Activated CD4-positive, alpha-beta T cell treated with anti-CD3 and anti-CD28 coated beads for 48 hours (primary cell): ENCODE results near the gene L1TD1.
"Not testable (repeated sequence)": the region's sequence is repeated elsewhere in the genome, so short reads cannot be mapped to it uniquely, and the experiment has no call there.

ENCODE experiments used
- DNase-seq: peaks from one replicate; pipeline ENCODE4 v3.0.0-alpha.2; 2020

The L1TD1 gene

DNA sequence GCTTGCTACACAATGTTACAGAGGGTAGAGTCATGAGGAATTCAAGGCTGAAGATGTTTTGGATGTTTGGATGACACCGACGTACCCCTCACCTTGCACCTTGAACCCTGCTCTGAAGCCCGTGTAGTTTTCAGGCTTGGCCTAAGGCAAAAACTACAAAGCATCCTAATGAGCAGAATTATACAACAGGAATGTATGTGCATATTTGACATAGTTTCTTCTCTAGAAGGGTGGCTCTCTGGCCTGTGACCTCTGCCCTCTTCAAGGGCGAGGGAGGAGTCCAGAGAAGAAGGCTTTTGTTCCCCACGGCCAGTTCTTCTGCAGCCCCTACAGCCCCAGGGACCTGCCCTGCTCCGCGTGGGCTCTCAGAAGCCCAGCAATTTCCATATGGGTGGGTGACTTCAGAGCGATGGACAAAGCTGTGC lies 43.3 kb downstream of the L1TD1 start:
- no peak for DNase-seq

DNA sequence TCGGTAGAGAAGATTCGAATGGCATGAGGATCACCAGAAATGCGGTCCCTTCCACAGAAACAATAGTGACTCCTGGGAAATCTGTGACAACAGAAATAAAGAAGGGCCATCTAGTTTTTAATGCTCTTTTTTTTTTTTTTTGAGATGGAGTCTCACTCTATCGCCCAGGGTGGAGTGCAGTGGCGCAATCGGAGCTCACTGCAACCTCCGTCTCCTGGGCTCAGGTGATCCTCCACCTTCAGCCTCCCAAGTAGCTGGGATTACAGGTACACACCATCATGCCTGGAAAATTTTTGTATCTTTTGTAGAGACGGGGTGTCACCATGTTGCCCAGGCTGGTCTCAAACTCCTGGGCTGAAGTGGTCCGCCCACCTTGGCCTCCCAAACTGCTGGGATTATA lies 43.9 kb downstream of the L1TD1 start:
- no peak for DNase-seq

DNA sequence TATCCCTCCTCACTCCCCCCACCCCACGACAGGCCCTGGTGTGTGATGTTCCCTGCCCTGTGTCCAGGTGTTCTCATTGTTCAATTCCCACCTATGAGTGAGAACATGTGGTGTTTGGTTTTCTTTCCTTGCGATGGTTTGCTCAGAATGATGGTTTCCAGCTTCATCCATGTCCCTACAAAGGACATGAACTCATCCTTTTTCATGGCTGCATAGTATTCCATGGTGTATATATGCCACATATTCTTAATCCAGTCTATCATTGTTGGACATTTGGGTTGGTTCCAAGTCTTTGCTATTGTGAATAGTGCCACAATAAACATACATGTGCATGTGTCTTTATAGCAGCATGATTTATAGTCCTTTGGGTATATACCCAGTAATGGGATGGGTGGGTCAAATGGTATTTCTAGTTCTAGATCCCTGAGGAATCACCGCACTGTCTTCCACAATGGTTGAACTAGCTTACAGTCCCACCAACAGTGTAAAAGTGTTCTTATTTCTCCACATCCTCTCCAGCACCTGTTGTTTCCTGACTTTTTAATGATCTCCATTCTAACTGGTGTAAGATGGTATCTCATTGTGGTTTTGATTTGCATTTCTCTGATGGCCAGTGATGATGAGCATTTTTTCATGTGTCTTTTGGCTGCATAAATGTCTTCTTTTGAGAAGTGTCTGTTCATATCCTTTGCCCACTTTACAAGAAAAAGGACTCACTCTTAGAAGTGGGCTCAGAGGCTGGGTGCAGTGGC lies 45.2 kb downstream of the L1TD1 start:
- not testable (repeated sequence) for DNase-seq

DNA sequence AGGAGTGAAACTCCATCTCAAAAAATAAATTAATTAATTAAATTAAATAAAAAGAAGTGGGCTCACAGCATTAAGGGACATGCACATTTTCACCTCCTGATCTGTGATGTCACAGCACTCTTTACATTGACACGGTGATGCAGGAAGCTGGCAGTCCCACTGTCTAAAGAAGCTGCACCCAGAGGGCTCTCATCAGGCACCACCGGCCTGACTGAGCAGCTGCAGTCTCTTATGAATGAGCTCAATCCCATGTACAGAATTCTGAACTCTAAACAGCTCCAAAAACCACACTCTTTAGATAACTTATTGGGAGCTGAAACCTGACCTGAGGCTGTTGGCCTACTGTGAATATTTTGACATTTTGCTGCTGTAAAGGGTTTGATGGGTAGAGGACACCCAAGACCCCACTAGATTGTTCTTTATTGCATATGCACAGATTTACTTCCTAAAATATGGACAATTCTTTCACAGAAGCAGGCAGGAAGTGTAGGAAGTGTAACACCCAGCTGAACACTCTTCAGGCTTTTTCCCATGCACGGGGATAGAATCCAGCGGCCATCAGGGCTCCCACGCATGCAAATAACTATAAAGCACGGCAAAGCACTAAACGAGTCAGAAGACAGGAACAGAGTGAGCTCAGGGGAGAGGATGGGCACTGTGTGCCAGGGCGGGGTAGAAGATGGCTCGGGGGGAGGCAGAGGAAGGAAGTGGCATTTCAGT lies 46.2 kb downstream of the L1TD1 start:
- DNase-seq: no peak

DNA sequence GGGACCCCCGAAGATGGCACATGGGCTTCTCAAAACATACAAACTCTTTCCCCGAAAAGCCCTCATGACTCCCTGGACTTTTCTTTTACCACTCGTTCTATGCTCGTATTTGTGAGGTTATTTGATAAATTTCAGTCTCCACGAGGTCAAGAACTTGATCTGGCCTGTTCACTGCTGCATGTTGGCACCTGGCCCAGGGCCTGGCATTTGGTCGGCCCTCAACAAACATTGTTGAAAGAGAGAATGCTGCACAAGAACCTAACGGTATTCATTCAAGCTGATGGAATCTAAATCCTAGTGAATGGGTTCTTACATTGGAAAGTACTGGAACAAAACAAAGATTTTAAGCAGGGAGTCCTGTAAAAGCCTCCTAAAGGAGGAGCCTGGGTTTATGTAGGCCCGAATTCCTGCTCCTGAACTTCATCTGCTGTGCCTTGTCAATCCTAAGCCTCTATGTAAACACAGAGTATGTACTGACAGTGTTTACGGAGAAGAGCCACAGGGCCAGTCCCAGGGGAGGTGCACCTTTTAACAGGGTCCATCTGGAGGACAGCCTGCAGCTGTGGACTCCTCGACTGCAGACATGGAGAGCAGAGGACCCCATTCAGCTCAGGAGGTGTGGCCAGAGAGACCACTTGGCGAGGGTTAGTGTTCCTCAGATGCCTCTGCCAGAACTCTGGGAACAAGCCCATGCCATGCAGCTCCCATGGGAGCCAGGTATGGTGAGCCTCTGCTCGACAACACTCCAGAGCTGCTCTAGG lies 46.9 kb downstream of the L1TD1 start:
- no peak for DNase-seq

DNA sequence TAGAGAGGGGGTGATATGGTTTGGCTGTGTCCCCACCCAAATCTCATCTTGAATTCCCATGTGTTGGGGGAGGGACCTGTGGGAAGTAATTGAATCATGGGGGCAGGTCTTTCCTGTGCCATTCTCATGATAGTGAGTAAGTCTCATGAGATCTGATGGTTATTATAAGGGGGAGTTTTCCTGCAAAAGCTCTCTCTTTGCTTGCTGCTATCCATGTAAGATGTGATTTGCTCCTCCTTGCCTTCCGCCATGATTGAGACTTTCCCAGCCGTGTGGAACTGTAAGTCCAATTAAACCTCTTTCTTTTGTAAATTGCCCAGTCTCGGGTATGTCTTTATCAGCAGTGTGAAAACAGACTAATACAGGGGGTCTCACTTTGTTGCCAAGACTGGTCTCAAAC lies 49.7 kb downstream of the L1TD1 start:
- not testable (repeated sequence) for DNase-seq

DNA sequence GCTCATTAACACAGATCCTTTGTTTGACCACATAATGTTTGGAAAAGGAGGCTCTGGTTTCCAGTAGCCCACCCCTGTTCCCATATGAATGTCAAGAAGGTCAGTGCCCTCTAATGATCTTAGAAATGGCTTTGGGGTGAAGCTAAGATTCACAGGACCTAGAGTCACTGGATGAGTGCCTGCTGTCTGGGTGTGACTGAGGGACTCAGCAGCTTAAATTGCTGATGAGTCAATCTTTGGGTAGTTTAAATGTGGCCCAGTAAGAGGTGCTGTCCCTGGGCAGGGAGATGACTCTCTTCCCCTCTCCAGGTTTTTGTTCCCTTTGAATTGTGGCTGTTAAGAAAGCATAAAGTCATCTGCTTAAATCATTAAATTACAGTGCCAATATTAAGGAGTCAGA lies 50.6 kb downstream of the L1TD1 start:
- no peak for DNase-seq

DNA sequence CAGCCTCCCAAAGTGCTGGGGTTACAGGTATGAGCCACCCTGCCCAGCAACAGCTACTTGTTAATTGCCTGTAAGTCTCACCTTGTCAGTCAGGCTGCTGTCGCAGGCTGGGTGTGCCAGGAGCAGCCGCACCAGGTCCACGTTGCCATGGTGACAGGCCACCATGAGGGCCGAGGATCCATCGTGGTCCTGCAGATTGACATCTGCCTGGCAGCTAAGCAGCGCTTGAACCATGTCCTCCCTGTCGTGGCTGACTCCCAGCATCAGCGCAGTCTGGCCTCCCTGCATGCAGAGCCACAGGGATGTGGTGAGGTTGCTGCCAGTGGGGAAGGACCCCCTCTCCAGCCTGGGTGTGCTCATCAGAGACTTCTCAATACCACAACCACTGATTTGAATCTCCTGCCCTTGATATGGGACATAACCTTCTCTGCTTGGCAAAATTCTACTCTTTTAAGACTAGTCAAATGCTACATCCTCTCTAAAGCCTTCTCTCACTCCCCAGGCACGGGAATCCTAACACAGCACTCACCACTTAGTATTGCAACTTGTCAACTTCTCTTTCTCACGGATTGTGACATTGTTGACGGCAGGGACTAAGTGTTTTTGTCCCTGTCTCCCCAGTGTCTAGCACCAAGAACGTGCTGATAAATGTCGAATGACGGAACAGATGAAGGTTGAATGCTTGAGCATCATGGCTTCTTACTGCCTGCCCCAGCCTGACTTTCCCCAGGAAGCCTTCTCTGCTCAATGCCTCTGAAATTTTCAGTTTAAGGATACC lies 52.9 kb downstream of the L1TD1 start:
- DNase-seq: no peak

DNA sequence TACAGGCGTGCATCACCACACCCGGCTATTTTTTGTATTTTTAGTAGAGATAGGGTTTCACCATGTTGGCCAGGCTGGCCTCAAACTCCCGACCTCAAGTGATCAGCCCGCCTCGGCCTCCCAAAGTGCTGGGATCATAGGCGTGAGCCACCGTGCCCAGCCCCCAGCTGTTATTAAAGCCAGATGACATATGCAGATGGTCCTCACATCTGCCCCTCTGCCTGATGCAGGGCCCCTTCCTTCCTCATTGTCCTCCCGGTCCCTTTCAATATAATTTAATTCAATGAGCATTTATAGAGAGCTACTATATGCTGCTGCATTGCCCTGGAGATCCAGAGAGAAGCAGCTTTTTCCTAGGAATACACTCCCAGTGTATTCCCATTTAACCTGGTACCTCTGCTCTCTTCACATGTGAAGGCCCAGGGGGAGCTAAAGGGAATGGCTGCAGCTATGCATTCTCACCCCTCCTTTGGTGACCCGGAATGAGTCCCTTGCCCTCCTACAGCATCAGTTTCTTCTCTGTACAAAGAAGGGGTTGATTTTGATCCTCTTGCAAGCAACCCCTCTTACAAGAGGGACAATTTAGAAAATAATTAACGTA lies 55.6 kb downstream of the L1TD1 start:
- no peak for DNase-seq

DNA sequence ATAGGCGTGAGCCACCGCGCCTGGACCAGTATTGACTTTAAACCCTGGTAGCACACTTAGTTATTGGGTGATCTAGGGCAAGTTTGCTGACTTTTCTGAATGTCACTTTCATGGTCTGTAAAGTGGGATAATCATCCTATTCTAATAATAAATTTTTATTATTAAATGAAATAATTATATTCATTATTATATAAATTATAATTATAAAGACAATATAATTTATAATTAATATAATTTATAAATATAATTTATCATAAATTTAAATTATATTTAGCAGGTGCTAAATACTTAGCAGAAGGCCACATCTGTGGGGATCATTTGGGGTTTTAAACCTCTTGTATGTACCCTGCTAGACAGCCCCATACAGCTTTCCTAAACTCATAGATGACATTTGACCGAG lies 64.9 kb downstream of the L1TD1 start:
- DNase-seq: no peak

DNA sequence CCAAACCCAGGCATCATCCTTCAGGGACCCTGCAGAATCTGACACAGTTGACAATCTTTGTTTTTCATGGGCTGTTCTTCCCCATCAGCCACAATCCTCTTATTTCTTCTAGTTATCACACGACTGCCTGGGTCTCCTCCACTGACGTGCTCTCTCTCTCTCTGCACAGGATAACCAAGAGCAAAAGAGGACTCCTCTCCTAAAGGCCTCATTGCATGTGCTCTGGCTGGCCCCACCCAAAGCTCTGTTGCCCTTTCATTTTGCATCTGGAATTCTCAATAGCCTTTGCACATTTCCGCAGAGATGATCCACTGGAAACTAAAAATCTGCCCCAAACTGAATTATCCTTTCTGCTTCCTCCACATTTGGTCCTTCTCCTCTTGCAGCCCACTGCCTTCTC lies 66.0 kb downstream of the L1TD1 start:
- no peak for DNase-seq
